Bronchial epithelial cell (primary cell): Measurements from ENCODE around the gene ROBO4. TPM values are rescaled to one million over a fixed set of nuclear protein-coding genes. Genes with fewer than 3 reads are reported as not detected.

Source experiments
- DNase-seq: peaks from one replicate; pipeline ENCODE4 v3.0.0-alpha.2; 2010; ENCODE audit warnings: low read depth
- FAIRE-seq: peaks from 2 replicates; lab custom pipeline; 2011; peaks lifted over from hg19 to GRCh38; lab: Jason Lieb, UNC
- H3K27me3 ChIP-seq: 2 replicates; pipeline ENCODE4 v1.5.1; 2011; ENCODE audit warnings: low read length; ENCODE audit not compliant: control insufficient read depth, insufficient read depth
- H3K36me3 ChIP-seq: 2 replicates; pipeline ENCODE4 v1.5.1; 2011; ENCODE audit warnings: low read length; ENCODE audit not compliant: control insufficient read depth, insufficient read depth
- H3K4me3 ChIP-seq: 2 replicates; pipeline ENCODE4 v1.5.1; 2011; ENCODE audit warnings: mild to moderate bottlenecking, low read depth, low read length, control low read depth
- CTCF ChIP-seq: IDR thresholded peaks from 2 replicates; pipeline ENCODE4 v1.5.1; 2011; ENCODE audit warnings: mild to moderate bottlenecking, moderate library complexity, low read length, control low read depth, inconsistent platforms; ENCODE audit not compliant: insufficient read depth, severe bottlenecking
- total RNA-seq: library from RNA; depleted of rRNA; stranded (reverse); fragments of >200 nt; gene quantifications from 2 replicates; pipeline ENCODE4 v1.2.1, GENCODE V29; 2014

The ROBO4 gene
- total RNA-seq, 1 donor from 2014 or later: not detected

DNA sequence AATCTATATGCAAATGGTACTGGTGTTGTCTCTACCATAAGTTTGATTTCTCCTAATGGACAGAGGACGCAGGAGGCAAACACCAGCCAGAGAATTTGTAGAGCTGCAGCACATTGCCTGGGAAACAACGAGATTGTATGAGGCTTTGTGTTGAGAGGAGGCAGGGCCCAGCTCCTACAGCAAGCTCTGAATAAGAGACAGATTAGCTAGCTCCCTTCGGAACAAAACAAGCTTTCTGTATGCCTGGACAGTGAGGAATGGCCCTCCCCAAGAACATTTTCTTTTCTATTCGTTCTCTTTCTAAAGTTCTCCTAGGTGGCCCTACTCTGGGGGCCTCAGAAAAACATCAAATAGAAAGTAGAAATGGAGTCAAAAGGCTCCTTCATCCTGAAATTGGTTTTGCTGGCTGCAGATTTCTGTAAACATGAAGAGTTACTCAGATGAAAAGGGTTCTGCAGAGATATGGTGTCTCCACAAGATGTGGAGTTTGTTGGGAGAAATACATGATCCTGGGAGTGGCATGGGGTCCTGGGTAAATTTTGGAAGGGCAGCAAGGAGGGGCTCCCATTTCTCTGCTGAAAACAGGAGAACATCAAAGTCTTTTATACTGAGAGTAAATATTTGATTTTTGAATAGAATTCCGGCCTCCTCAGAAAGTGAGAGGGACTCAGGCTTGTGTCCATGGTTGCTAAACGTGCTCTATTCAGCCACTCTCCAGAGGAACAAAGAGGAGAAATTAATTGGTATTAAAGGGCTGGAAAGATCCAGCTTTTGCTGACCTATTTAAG, 45.0 kb upstream of the ROBO4 start:
- no peak for TF ChIP-seq CTCF
- Histone ChIP-seq H3K4me3 (no peak overlapping the region), H3K27me3 (no peaks in the 10 kb centered on the region), H3K36me3 (no peaks in the 10 kb centered on the region)
- FAIRE-seq: no peak
- DNase-seq: no peak

DNA sequence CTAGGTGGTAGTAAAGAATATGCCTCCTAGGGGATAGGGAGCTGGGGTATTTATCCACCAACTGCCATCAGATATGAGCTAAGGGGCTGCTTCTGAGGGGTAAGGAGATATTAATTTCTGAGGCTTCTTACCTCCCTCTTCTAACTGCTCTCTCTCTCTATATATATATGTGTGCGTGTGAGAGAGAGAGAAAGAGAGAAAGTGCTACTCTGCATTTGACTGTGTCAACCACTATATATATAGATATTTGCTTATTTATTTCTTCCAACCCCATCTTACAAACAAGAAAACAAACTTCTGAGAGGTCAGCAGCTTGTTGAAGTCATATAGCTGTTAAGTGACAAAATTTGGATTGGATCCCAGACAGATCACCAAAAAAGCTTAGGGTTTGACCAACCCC, 44.0 kb upstream of the ROBO4 start:
- DNase-seq (no peak), FAIRE-seq (no peak)
- TF ChIP-seq CTCF: no peak
- H3K4me3 ChIP-seq: no peak overlapping the region
- no peaks in the 10 kb centered on the region for H3K36me3 ChIP-seq
- peaks cover under 1% of the 10 kb centered on the region for H3K27me3 ChIP-seq

- DNase-seq (no peak), FAIRE-seq (no peak)
- no peak for TF ChIP-seq CTCF
- no peak overlapping the region for H3K4me3 ChIP-seq
- no peaks in the 10 kb centered on the region for H3K36me3 ChIP-seq
- H3K27me3 ChIP-seq: peaks cover 2% of the 10 kb centered on the region
Observed at GRCh38 chr11:124938970-124939369, 41.3 kb upstream of the ROBO4 start.

DNA sequence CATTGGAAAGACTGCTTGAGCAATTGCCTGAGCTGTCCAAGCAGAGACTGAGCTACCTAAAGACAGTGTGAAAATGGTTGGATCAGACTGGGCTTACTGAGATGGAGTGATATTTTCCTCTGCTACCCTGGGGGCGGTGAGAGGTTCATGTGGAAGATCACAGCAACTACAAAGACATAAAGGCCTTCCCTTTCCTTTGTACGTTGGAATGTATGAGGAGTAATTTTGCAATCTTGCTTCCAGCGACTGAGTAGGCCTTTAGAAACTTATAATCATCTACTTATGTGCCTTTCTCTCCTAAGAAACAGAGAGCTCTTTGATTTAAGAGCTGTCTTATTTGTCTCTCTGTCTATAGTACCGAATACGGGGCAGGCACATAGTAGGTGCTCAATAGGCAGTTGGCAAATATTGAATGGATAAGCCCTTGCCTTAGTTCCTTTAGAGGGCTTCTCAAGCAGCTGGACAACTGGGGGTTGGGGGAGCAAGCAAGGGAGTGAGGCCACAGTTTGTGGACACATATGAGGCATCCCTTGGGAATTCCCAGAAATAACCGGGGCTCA, 40.6 kb upstream of the ROBO4 start:
- FAIRE-seq: no peak
- no peak for DNase-seq
- no peak for TF ChIP-seq CTCF
- no peaks in the 10 kb centered on the region for H3K36me3 ChIP-seq
- no peak overlapping the region for H3K4me3 ChIP-seq
- peaks cover 2% of the 10 kb centered on the region for H3K27me3 ChIP-seq

DNA sequence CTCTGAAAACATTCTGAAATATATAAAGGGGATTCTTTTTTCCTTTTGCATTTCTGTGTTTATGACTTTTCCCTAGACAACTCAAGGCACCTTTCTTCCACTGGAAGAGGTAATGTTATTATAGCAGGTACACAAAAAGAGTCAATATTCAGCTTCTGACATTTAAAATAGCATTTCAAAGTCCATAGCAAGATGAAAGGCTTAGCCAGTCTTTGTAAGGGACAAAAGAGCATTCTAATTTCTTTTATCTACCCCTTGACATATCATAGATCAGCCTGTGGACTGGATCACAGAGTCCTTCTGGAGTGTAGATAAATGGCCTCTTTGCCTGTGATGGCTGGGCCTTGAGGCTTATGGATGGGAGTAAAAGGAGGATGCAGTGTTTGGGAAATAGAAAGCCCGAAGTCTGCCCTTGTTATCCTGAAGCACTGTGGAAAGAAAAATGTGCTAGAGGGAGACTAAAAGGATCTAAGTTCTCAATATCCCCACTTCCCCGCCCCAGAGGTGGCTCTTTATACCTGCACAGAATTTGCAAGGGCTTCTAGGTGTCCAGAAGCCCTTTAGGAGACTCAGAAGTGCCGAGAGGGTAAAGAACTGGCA, 39.8 kb upstream of the ROBO4 start:
- Histone ChIP-seq H3K4me3 (no peak overlapping the region), H3K27me3 (peaks cover 2% of the 10 kb centered on the region), H3K36me3 (no peaks in the 10 kb centered on the region)
- DNase-seq (no peak), FAIRE-seq (no peak)
- TF ChIP-seq CTCF: no peak
